GM19193 (cell line): Measurements from ENCODE around the gene DOCK2.

ENCODE experiments used
- POLR2A ChIP-seq: IDR thresholded peaks from 4 replicates; pipeline ENCODE4 v1.6.1; 2011; ENCODE audit not compliant: insufficient read depth, insufficient read length; ENCODE audit errors: extremely low read depth

DOCK2 gene

DNA sequence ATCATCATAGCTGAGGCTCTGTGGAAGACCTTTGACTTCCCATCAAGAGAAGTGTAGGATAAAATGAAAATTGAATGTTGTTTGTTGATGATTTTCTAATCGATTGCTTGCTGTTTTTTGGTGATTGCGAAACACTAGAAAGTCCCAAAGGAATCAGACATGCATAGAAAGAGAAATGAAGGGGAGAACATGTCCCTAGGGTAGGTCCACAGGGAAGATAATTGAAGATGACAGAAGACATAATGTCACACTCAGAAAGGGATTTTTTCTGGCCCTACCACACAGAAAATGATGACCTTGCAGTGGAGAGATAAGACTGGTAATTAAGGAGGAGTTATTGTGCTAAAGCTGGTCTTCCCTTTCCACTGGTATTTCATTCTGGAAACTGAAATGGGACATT is 280.4 kb downstream of the DOCK2 start:
- TF ChIP-seq POLR2A, result no peak

DNA sequence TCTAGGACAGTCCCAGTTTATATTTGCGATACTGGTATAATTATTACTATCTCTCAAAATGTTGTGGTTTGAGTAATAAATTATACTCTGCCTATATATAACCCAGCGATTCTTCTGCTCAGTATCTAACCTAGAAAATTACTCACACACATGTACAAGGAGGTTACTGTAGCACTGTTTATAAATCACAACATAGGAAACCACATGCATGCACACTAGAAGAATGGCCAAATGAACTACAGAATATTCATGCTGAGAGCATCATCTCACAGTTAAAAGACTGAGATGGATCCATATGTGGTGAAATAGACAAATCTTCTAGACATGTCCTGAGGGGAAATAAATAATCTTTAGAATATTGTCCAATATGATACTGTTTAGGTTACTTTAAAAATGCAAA is 281.2 kb downstream of the DOCK2 start:
- TF ChIP-seq POLR2A, result no peak

DNA sequence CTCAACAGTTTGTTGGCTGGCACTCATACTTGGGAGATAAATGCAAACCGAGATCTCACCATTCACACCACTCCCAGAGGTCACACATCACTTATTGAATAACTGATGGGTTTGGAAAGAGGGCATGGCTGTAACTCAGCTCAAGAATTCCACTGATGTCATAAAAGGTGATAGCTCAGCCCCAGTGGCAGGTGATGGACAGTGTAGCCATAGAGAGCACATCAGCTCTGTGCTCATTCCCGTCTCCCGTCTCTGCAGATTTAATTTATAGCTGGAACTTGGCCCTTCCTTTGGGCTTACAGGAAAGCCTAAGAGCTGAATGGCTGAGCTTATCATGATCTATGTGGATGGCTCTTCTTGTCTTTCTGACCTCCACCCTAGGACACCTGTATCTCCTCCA is 283.4 kb downstream of the DOCK2 start:
- TF ChIP-seq POLR2A, result no peak

DNA sequence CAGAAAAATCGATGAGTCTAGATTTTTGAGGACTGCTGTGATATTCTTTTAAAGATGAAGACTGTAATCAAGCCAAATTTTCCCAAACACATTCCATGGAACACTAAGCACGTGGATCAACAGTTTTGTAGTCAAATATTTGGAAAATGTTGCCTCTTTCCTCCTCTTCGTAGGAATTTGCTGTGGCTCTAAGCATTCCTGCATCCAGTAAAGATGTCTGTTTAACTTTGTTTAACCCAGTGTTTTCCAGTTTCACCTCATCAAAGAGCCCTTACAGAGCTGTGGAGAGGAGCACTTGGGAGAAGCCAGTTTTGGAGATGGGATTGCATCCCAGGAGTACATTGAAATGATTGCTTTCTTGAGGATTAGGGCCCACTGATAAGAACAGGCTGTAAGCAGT is 284.3 kb downstream of the DOCK2 start:
- no peak for TF ChIP-seq POLR2A

DNA sequence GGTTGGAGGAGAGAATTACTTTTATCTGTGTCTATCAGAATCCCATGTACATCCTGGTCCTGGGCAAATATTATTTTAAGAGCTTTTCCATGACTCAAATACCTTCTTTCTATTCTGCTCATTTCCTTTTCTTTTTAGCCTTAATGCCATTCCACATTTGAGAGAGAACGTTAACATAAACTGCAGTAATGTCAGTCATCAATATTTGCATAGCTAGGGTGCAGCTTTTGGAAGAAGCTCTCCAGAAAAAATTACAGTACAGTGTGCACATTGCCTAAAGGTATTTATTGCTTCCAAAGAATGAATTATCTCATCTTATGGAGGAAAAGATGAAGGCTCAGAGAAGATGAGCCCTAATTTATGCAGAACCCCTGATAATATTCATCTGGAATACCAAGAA is 284.9 kb downstream of the DOCK2 start:
- TF ChIP-seq POLR2A, result no peak

DNA sequence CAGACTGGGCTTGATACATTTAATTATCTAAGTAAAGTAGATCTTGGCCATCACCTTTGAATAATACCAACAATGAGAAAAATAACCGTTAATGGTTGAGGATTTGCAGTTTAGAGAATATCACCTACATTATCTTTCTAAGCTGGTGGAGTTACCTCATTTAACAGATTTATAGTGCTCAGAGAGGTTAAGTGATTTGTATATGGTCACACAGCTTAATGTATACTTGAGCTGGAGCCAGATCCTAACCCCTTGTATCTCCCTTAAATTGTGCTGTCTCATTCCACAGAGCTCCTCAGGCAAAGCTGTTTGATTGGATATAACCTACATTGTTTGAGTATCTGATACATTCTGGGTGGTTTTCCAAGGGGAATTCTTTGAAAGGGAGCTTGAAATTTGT is 285.4 kb downstream of the DOCK2 start:
- TF ChIP-seq POLR2A, result no peak

DNA sequence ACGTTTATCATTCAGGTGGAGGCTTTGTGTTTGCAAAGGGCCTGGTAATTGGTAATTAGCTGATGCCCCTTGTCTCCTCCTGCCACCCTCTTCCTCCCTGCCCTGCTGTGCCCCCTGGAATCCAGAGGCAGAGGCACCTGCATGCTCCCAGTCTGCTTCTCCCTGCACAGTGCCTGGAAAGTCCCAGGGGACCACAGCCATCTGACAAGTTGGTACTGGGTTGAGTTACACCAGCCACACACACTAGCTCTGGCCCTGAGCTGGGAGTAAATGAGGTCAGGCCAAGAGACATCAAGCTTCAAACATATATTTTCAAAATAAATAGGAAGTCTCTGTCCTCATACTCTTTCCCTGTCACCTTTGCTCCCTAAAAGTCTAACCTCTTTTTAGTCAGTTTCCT is 286.9 kb downstream of the DOCK2 start:
- TF ChIP-seq POLR2A, result no peak

DNA sequence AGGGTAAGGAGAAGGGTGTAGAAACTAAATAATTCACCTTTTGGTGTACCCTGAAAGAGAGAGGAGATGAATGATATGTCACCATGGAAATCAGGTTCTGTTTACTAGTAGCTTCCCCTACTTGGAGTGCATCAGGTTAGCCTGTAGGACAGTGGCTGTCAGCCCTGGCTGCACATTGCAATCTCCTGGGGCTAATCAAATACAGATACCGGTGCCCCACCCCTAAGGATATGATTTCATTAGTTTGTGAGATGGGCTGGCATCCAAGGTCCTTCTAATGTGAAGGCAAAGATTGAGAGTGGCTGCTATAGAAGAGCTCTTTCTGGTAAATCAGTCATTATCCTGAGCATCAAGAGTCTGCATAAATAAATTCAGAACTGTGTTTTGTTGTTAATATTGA is 296.1 kb downstream of the DOCK2 start:
- TF ChIP-seq POLR2A, result no peak

DNA sequence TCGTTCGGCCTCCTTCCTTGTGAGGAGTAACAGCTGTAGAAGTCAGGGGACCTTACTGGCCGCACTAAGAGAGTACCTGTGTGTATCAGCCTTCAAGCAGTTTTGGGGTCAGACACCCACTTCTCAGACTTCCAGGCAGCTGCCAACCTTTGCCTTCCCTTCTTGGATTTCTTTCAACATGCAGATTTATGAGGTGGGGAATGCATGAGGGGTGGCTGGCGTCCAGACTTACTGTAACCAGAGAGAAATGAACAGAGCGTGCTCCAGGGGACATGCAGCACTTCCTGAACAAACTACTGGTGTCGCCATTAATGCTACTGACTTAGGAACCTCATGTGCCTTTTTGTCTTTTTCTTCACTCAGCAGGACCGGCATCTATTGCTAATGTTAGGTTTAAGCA is 296.5 kb downstream of the DOCK2 start:
- no peak for TF ChIP-seq POLR2A

DNA sequence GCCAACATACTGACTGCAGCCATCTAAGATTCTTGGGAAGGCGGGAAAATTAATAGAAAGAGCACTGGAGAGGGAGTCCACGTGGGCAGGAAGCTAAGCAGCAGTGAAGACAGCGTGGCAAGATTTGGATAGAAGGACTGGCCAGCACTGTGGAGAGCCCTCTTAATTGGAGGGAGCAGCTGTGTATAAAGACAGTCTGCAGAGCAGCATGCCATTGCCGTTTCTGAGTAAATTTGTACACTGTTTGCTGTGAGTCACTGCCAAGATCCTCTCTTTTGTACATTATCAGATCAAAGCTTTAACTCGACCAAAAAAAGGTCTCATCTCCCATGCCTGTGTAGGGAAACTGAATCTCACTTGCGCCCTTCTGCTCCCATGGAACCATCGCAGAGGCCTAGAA is 297.9 kb downstream of the DOCK2 start:
- TF ChIP-seq POLR2A, result no peak

DNA sequence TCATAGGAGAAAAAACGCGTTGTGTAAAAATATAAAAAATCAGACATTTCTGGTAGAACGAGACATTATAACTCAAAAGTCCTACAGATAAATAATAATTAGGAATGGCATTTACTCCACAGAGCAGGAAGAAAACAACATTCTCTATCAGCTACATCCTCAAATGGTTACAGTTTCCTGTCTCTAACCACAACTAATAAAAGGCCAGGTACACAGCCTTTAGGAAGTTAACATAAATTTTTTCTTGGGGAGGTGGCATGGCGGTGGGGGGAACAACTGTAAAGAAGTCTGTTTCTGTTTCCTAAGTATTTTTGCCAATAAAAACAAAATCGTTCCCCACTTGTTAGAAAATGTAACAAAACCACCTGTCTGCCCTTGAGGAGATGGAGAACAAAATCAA is 298.7 kb downstream of the DOCK2 start:
- no peak for TF ChIP-seq POLR2A

DNA sequence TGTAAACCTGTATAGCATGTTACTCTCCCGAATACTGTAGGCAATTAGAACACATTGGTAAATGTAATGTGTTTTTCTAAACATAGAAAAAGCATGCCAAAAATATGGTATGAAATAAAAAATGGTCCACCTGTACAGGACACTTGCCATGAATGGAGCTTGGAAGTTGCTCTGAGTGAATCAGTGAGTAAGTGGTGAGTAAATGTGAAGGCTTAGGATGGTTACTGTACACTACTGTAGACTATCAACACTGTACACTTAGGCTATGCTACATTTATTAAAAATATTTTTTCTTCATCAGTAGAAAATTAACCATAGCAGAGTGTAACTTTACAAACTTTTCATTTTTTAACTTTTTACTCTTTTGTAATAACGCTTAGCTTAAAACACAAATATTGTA is 301.4 kb downstream of the DOCK2 start:
- no peak for TF ChIP-seq POLR2A

DNA sequence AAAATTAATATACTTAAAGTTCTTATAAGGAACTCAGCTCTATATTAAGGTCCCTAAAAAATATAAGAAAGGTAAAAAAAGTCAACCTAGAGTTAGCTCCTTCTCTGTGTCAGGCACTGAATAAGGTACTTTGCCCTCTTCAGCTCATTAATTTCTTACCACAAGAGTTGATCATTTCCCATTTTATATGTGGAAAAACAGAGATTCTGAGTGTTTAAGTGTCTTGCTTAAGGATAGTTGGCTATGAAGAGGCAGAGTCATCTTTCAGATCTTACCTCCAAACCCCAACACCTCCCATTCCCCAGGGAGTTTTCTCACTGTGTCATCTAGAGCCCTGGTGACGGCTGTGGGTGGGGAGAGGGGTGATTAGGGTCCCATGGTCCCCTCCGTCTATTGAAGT is 302.7 kb downstream of the DOCK2 start:
- TF ChIP-seq POLR2A, result no peak

DNA sequence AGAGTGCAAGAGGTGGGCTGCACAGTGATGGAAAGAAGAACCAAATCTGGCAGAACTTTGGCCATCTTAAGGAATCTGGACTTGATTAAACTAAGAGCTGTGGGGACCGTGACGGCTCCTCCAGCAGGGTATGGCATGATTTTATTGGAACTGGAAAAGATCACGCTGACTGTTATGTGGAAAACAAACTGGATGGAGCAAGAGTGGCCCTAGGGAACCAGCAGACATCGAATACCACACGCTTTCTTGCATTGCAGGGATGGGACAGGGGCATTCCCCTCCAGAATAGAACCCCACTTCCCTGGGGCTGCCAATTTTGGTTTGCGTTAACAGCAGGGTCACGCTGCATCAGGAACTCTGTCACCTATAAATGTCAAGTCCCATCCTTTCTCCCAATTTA is 304.5 kb downstream of the DOCK2 start:
- no peak for TF ChIP-seq POLR2A

DNA sequence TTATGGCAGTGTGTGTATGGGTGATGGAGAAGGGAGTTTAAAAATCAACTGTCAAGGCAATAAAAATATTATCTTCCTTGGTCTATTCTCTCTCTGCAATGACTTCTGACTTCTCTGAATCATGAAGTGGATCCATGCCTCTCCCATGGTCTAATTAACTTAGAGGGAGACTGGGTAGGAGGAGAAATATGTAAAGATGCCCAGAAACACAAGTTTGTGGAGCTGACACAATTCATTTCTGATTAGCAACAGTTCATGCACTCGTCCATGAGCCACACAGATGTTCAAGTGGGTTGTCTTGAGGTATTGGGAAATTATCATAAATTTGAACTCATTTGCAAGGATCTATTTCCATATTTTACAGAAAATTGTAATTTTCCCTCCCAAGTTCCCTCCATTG is 305.1 kb downstream of the DOCK2 start:
- TF ChIP-seq POLR2A, result no peak

DNA sequence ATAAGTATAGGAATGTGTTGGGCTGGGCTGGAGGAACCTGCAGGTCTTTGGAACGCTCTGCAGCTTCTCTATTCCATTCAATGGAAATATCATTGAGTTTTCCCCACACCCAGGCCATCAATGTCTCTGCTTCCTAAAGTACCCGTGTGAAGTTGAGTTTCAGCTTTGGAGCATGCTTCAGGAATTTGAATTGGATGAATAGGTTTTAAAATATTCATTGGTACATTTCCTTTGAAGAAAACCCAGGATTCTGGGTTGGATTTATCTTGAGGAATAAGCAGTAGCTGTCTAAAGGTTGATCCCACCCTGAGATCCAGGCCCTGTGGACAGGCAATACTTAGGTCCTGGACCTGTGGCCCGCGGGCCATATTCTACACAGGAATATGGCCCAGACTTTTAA is 306.0 kb downstream of the DOCK2 start:
- no peak for TF ChIP-seq POLR2A

DNA sequence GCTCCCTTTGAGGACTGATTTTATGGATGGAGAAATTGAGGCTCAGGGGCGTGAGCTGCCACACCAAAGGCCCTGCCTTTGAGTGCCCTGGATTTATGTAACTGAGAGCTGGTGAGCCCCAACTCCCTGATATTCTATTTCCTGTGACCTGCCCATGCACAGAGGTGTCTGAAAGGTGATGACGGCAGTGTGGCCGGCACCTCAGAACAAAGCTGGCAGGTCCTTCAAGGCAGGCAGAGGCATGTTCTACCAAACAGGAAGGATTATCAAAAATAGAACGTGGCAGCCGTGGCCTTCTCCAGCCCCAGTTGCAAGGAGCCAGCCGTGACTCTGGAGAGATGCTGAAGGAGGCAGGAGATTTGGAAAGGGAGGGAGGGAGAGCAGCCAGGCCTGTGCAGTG is 307.0 kb downstream of the DOCK2 start:
- TF ChIP-seq POLR2A, result no peak
